Trophoblast cell (in vitro differentiated cells and primary cell): ENCODE data around the gene CAVIN3.
A peak's percentile ranks its signal among the peaks of the same experiment; 100 is the strongest.

Experiments
- DNase-seq, 2 donors: peaks; one replicate each; pipeline ENCODE4 v3.0.0-alpha.2; 2016
- H2AFZ ChIP-seq: 2 replicates; pipeline ENCODE4 v1.6.1; 2013; ENCODE audit warnings: low read length, moderate library complexity, mild to moderate bottlenecking; ENCODE audit not compliant: insufficient read depth, poor library complexity
- H2AK5ac ChIP-seq: 2 replicates; pipeline ENCODE4 v1.6.1; 2013; ENCODE audit warnings: mild to moderate bottlenecking, low read length
- H2BK120ac ChIP-seq: 2 replicates; pipeline ENCODE4 v1.6.1; 2013; ENCODE audit warnings: low read length, mild to moderate bottlenecking, moderate library complexity; ENCODE audit not compliant: insufficient read depth, poor library complexity
- H2BK12ac ChIP-seq: 2 replicates; pipeline ENCODE4 v1.6.1; 2013; ENCODE audit warnings: mild to moderate bottlenecking, low read length, moderate library complexity
- H2BK5ac ChIP-seq: 2 replicates; pipeline ENCODE4 v1.6.1; 2013; ENCODE audit warnings: low read length, low read depth, moderate library complexity, mild to moderate bottlenecking; ENCODE audit not compliant: poor library complexity
- H3K14ac ChIP-seq: 2 replicates; pipeline ENCODE4 v1.6.1; 2013; ENCODE audit warnings: mild to moderate bottlenecking, low read length
- H3K18ac ChIP-seq: 2 replicates; pipeline ENCODE4 v1.6.1; 2013; ENCODE audit warnings: mild to moderate bottlenecking, low read length
- H3K23ac ChIP-seq: 2 replicates; pipeline ENCODE4 v1.6.1; 2013; ENCODE audit warnings: low read length
- H3K27ac ChIP-seq: 2 replicates; pipeline ENCODE4 v1.5.1; 2013; ENCODE audit warnings: low read depth, mild to moderate bottlenecking, inconsistent platforms, low read length, moderate library complexity
- H3K27me3 ChIP-seq: 2 replicates; pipeline ENCODE4 v1.6.1; 2013; ENCODE audit warnings: inconsistent platforms, mild to moderate bottlenecking, low read length, moderate library complexity; ENCODE audit not compliant: insufficient read depth
- H3K36me3 ChIP-seq, 2 experiments: 1 replicate in 1 of 2; 2 replicates in 1 of 2; pipeline ENCODE4 v1.6.1; 2013; ENCODE audit warnings: low read length in 2 of 2, mild to moderate bottlenecking in 2 of 2, moderate library complexity in 1 of 2; ENCODE audit not compliant: insufficient read depth in 2 of 2, control insufficient read depth in 1 of 2
- H3K4ac ChIP-seq: 2 replicates; pipeline ENCODE4 v1.6.1; 2013; ENCODE audit warnings: low read depth, mild to moderate bottlenecking, low read length, moderate library complexity
- H3K4me1 ChIP-seq, 2 experiments: 1 replicate in 1 of 2; 2 replicates in 1 of 2; pipeline ENCODE4 v1.6.1; 2013; ENCODE audit warnings: low read length in 2 of 2, mild to moderate bottlenecking in 2 of 2, moderate library complexity in 1 of 2; ENCODE audit not compliant: insufficient read depth in 2 of 2, control insufficient read depth in 1 of 2
- H3K4me2 ChIP-seq: 2 replicates; pipeline ENCODE4 v1.6.1; 2013; ENCODE audit warnings: inconsistent platforms, mild to moderate bottlenecking, low read length, moderate library complexity
- H3K4me3 ChIP-seq: 2 replicates; pipeline ENCODE4 v1.5.1; 2013; ENCODE audit warnings: mild to moderate bottlenecking, low read depth, low read length, inconsistent platforms
- H3K79me1 ChIP-seq: one replicate; pipeline ENCODE4 v1.6.1; 2013; ENCODE audit warnings: low read length
- H3K79me2 ChIP-seq: 2 replicates; pipeline ENCODE4 v1.6.1; 2013; ENCODE audit warnings: low read length, mild to moderate bottlenecking; ENCODE audit not compliant: control insufficient read depth, insufficient read depth, poor library complexity
- H3K9ac ChIP-seq: 2 replicates; pipeline ENCODE4 v1.6.1; 2013; ENCODE audit warnings: mild to moderate bottlenecking, low read length
- H3K9me3 ChIP-seq: 2 replicates; pipeline ENCODE4 v1.6.1; 2013; ENCODE audit warnings: low read depth, mild to moderate bottlenecking, control low read depth, inconsistent platforms, low read length; ENCODE audit not compliant: insufficient read depth
- H4K12ac ChIP-seq: 2 replicates; pipeline ENCODE4 v1.6.1; 2013; ENCODE audit warnings: low read depth, mild to moderate bottlenecking, low read length, moderate library complexity
- H4K8ac ChIP-seq: 2 replicates; pipeline ENCODE4 v1.6.1; 2013; ENCODE audit warnings: low read depth, mild to moderate bottlenecking, low read length, moderate library complexity
- H4K91ac ChIP-seq: one replicate; pipeline ENCODE4 v1.6.1; 2013; ENCODE audit warnings: low read depth, mild to moderate bottlenecking, low read length, moderate library complexity
- WGBS: extraction: QIAGEN DNeasy Blood & Tissue Kit; methylation state at CpG from one replicate; pipeline ENCODE4 v1.1.7; 2013; ENCODE audit warnings: missing lambda C conversion rate; ENCODE audit not compliant: insufficient read length, insufficient coverage; ENCODE audit errors: extremely low coverage; 5-methylcytosine and 5-hydroxymethylcytosine counted together

Gene CAVIN3

GRCh38 chr11:6353367-6353987, 33.2 kb upstream of the CAVIN3 start:
- WGBS, result no CpG with 5 or more reads among the region's 5 CpGs
- no peak overlapping the region for H2BK120ac ChIP-seq
- no peaks in the 10 kb centered on the region for H3K9me3 ChIP-seq
- H3K23ac ChIP-seq, result no peak overlapping the region
- H3K27me3 ChIP-seq, result no peaks in the 10 kb centered on the region
- no peak overlapping the region for H4K91ac ChIP-seq
- no peak overlapping the region for H3K4me3 ChIP-seq
- H3K14ac ChIP-seq, result no peak overlapping the region
- H3K36me3 ChIP-seq, result no peaks in the 10 kb centered on the region
- no peaks in the 10 kb centered on the region for H3K79me2 ChIP-seq
- H3K4me2 ChIP-seq, result no peak overlapping the region
- peaks cover 0 to 3% of the 10 kb centered on the region in 2 experiments for H3K4me1 ChIP-seq
- no peaks in the 10 kb centered on the region for H3K79me1 ChIP-seq
- no peak overlapping the region for H2AK5ac ChIP-seq
- H4K8ac ChIP-seq, result no peak overlapping the region
- H4K12ac ChIP-seq, result no peak overlapping the region
- no peak overlapping the region for H2BK12ac ChIP-seq
- H2AFZ ChIP-seq, result no peak overlapping the region
- no peak overlapping the region for H2BK5ac ChIP-seq
- peak; percentile 66 to 86 for DNase-seq
- no peak overlapping the region for H3K18ac ChIP-seq
- H3K4ac ChIP-seq, result no peak overlapping the region
- H3K27ac ChIP-seq, result no peak overlapping the region
- H3K9ac ChIP-seq, result no peak overlapping the region

- Histone ChIP-seq H3K79me1 (no peaks in the 10 kb centered on the region), H3K9me3 (no peaks in the 10 kb centered on the region), H4K8ac (no peak overlapping the region), H3K4ac (no peak overlapping the region), H2BK12ac (no peak overlapping the region), H3K23ac (no peak overlapping the region), H3K27me3 (no peaks in the 10 kb centered on the region), H2AFZ (no peak overlapping the region), H3K9ac (no peak overlapping the region), H2AK5ac (no peak overlapping the region), H3K4me1 (no peaks in the 10 kb centered on the region), H3K14ac (no peak overlapping the region), H3K4me3 (no peak overlapping the region), H3K79me2 (no peaks in the 10 kb centered on the region), H4K91ac (no peak overlapping the region), H3K18ac (no peak overlapping the region), H2BK120ac (no peak overlapping the region), H4K12ac (no peak overlapping the region), H2BK5ac (no peak overlapping the region), H3K36me3 (no peaks in the 10 kb centered on the region), H3K4me2 (no peak overlapping the region), H3K27ac (no peak overlapping the region)
- WGBS, result no CpG with 5 or more reads among the region's 5 CpGs
- DNase-seq, result no peak
Measured at GRCh38 chr11:6351782-6352382, 31.6 kb upstream of the CAVIN3 start.

GRCh38 chr11:6350486-6350885, 30.2 kb upstream of the CAVIN3 start:
- DNase-seq, result no peak
- Histone ChIP-seq H3K79me2 (no peaks in the 10 kb centered on the region), H3K27ac (no peak overlapping the region), H2BK5ac (no peak overlapping the region), H3K18ac (no peak overlapping the region), H4K91ac (no peak overlapping the region), H3K9ac (no peak overlapping the region), H2BK12ac (no peak overlapping the region), H3K4ac (no peak overlapping the region), H2BK120ac (no peak overlapping the region), H2AK5ac (no peak overlapping the region), H3K4me3 (no peak overlapping the region), H4K8ac (no peak overlapping the region), H4K12ac (no peak overlapping the region), H3K36me3 (no peaks in the 10 kb centered on the region), H3K27me3 (no peaks in the 10 kb centered on the region), H3K4me1 (no peaks in the 10 kb centered on the region), H3K14ac (no peak overlapping the region), H2AFZ (no peak overlapping the region), H3K9me3 (no peaks in the 10 kb centered on the region), H3K23ac (no peak overlapping the region), H3K79me1 (no peaks in the 10 kb centered on the region), H3K4me2 (no peak overlapping the region)
- no CpG with 5 or more reads among the region's 2 CpGs for WGBS

- Histone ChIP-seq H4K12ac (no peak overlapping the region), H3K27ac (no peak overlapping the region)
Measured at GRCh38 chr11:6350043-6350442, 29.7 kb upstream of the CAVIN3 start.

More at GRCh38 chr11:6350043-6350442, 29.7 kb upstream of the CAVIN3 start:
- no peak overlapping the region for H3K4me3 ChIP-seq
- no peak overlapping the region for H2BK5ac ChIP-seq
- no peaks in the 10 kb centered on the region for H3K9me3 ChIP-seq
- H4K8ac ChIP-seq, result no peak overlapping the region
- H3K79me1 ChIP-seq, result no peaks in the 10 kb centered on the region
- H3K27me3 ChIP-seq, result no peaks in the 10 kb centered on the region
- H3K36me3 ChIP-seq, result no peaks in the 10 kb centered on the region
- no peak overlapping the region for H3K4ac ChIP-seq
- H3K4me2 ChIP-seq, result no peak overlapping the region
- H3K14ac ChIP-seq, result no peak overlapping the region
- DNase-seq, result no peak
- H2BK12ac ChIP-seq, result no peak overlapping the region
- no peak overlapping the region for H3K23ac ChIP-seq
- no peaks in the 10 kb centered on the region for H3K79me2 ChIP-seq
- no peak overlapping the region for H2BK120ac ChIP-seq
- no peak overlapping the region for H3K18ac ChIP-seq
- H3K4me1 ChIP-seq, result no peaks in the 10 kb centered on the region
- H3K9ac ChIP-seq, result no peak overlapping the region
- H2AK5ac ChIP-seq, result no peak overlapping the region
- no peak overlapping the region for H2AFZ ChIP-seq
- no peak overlapping the region for H4K91ac ChIP-seq
